CD4-positive, alpha-beta T cell treated with Interferon alpha-2 for 1 hour (primary cell): ENCODE measurements around the gene KDR.

Source experiments
- DNase-seq, 2 donors: peaks; one replicate each; pipeline ENCODE4 v3.0.0-alpha.2; 2020 to 2022

KDR gene

DNA sequence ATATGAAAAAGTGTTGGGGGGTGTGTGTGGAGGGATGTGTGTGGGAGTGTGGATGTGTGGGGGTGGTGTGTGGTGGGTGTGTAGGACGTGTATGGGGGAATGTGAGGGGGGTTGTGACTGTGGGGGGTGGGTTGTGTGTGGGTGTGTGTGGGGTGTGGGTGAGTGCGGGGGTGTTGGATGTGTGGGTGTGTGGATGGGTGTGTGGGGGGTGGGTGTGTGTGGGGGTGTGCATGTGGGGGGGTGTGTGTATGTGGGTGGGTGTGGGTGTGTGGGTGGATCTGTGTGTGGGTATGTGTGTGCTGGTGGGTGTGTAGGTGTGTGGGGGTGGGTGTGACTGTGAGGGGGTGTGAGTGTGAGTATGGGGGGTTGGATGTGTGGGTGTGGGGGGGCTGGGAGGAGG lies 47.8 kb downstream of the KDR start:
- DNase-seq = no peak

DNA sequence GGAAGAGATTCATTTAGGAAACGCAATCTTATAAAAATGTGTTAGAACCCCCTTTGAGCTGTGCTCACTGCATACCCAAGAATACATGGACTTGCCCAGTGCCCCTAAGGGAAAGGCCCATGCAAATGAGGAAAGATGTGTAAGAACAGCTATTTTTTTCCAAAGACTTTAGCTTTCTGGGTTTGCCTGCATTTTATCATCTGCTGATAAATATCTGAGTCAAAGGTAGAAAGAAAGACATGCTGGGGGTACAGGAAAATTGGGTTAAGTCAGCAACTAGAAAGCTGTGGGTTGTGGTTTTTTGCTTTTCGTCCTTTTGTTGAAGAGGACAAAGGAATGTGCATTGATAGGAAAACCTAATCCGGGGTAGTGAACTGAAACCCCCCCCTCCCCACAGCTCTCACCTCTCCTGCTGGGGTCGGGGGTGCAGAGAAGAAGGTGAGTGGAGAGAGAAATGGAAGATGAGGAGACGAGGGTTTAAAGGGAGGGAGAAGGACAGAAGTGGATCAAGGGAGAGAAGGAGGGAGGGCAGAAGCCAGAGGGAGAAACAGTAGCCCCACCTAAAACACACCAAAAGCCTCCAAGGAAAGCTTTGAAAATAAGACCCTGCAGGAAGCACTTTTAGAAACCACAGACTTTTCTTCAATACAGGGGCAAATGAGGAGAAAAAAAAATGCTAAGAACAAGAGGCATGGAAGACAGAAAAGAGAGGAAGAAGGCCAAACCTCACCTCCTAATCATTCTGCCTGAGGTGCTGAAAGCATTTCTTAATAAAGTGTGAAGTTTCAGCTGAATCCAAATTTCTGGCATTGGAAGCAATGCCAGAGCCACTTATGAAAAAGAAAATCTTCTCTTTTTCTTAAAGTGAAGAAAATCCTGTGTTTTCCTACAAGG lies 49.3 kb downstream of the KDR start:
- DNase-seq = no peak

DNA sequence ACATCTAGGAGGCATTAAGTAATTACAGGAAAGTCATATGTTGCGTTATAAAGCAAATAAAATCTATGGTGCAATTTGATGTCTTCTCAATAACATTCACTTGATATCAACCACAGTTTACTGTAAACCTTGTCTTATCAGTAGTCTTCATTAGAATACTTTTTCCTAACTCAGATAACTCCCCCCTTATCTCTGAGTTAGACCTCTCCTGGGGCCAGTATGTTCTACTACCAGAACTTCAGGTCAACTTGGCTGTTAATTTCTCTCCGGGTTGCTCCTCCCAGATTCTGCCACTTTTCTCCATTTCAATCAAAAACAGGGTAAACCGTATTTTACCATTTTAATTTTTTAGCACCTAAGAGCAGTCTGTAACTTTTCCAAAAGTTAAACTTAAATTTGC lies 50.0 kb downstream of the KDR start:
- no peak for DNase-seq

DNA sequence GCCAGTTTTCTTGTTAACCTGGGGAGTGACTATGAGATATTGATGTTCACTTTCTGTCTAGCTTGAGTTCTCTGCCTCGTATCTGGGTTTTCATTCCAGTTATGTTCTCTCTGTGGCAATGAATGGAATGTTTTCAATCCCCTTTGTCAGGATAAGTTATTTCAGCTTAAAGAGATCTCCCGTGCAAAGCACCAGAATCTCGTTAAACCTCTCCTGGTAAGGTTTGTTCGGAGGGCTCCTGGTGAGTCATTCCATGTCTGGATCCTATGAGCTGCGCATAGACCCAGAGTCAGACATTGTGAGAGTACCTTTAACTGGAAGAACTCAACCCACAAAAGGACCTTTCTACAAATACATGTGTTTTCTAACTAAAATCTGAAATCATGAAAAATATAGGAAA lies 51.0 kb downstream of the KDR start:
- DNase-seq = no peak

DNA sequence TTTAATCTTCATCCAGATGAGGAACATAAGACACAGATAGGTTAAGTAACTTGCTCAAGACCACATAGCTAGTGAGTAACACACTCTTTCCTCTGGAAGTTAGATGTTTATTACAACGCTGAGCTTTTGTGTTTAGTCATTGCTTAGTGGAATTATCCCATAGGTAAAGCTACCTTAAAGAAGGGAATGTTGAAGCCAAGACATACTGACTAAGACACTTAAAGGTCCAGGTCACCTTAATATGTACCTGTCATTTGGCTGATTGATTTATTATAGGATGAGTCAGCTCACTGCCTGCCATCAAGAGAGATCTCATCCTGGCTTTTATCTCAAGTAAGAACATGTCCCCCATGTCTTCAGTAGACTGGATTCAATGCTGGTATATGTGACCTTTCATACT lies 53.4 kb downstream of the KDR start:
- no peak for DNase-seq

DNA sequence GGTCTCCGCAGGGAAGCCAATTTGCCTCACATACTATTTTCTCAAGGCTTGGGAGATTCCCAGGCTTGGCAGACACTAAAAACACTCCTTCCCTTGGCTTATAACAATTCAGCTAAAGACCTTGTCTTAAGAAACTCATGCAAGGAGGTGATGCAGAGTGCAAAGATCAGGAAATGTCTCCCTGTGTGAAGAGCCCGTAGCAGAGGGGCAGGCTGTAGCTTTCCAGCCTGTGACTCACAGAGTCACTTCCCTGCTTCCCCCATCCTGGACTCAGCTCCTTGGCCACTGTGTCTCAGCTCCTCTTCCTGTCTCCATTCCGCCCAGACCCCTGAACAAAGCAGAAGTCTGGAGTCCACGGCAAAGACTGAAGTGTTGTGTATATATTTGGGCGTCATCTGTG lies 56.1 kb downstream of the KDR start:
- DNase-seq = no peak

DNA sequence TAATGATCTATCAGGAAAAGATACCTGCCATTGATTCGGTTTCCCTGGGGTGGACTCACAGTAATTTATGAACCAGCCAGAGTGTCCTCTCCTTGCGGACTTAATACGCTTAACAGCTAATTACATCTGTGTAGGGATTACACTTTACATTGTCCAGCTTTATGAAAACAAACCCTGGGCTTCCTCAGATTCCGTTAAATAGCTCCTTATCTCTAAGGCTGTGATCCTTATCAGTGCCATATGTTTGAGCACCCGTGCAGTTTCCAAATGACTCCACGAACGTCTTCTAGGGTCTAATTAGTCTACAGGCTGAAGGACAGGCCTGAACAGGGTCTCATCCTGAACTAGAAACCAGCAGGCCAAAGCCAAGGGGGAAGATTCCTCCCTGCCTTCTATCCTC lies 56.9 kb downstream of the KDR start:
- no peak for DNase-seq

DNA sequence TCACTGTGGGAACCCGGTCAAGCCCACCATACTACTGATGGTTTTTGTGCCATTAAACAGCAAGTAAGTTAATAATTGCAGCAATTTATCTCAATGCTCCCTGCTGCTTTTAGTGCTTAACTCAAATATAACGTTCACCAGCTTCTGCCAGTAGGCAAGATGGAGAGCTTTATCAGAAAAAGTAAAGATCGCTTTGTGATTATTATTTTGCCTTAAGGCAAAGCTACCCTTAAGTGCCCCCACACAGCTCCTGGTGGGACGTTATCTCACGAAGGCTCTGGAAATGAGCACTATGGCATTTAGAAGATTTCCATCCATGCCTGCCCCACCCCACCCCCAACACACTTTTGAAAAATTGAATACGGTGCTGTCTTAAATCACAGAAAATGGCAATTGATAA lies 59.4 kb downstream of the KDR start:
- no peak for DNase-seq

DNA sequence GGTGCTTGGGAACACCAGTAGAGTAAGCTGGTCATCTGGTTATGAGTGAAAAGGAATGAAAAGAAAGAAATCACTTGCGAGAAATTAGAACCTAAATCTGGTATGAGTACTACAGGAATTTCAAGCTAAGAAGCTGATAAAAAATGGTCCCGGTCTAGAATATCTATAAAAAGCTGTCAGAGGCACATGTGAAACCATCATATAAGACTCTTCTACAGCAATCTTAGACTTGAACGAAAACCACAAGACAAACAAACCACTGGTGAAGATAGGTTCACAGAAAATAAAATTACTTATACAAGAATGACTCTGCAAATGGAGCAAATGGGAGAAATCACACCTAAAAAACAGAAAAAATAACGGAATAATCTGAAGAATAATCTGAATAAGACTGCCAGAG lies 69.9 kb downstream of the KDR start:
- DNase-seq = no peak

DNA sequence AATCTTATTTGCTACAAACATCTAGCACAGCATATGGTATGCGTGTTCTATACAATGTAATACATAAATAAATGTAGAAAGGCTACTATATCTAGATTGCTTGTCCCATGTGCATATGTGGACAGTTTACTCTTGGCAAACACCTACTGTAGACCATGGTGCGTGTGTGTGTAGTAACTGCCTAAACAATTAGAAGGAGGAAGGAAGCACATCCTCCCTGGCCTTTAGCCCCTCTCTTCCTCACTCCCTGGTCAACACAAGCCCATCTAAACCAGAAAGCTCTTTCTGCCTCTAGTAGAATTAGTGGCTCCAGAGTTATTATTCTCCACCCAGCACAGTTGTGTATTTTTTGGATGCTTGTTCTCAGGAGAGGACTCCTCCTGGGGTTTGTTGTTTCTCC lies 73.9 kb downstream of the KDR start:
- no peak for DNase-seq

DNA sequence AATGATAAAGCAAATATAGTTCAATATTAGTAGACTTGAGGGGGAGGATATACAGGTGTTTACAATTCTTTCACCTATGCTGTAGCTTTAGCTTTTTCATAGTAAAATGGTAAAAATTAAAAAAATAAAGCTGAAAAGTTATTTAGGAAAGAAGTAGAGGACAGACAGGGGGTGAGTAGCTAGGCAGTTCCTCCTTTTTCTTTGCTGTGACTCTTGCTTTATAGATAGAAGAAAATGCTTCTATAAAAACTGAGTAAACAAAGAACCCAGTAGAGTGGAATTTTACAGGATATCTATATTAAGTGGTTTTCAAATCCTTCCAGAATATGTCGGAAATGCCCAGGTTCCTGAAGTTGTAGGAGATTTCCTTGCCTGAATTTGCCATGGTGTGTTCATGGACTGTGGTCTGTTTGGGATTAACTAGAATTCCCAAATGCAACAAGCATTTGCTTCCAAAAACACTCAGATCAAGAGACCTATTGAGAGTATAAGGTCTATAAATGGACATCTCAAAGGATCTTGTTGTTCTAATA lies 74.9 kb downstream of the KDR start:
- DNase-seq = no peak

DNA sequence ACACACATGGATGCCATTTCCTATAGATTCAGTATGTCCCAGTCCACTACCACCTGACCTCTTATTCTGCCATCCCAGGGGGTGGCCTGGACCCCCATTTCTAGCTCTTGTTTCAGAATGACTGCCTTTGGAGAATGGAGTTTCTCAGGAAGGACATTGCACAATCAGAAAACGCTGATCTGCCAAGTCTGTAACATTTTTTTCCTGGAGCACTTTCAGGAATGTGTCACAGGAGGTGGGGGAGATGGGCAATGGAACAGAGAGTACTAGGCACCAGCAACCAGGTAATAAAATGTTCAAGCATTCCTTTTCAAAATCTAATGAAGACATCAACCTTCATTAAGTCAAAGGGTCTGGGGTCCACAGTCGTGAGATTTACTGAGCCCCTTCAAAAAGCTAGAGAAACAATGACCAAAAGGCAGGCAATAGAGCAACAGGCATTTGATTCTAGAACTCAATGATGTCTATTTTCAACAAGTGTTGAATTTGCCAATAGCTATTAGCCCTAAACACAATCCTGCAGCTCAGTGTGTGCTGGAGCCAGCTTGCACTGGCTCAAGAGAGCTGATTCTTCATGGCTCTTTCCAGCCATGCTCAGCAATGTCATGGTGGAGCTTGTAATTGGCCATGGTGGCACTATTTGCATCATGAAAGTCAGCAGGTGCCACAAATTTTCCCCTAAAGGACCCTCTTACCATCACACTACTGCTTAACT lies 87.1 kb downstream of the KDR start:
- no peak for DNase-seq

DNA sequence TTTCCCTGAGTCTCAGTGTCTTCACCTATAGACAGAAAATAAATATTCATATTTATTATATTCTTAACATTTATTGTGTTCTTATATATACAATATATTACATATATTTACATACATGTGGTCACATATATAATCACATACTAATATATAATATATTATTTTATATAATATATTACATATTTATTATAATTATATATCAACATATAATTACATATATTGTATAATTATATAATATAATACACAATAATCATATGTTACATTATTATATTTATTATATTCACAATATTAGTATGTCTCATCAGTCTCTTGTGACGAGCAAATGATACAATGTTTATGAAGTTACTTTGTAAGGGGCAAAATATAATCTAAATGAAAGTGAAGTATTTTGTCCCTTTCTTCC lies 87.7 kb downstream of the KDR start:
- DNase-seq = no peak

DNA sequence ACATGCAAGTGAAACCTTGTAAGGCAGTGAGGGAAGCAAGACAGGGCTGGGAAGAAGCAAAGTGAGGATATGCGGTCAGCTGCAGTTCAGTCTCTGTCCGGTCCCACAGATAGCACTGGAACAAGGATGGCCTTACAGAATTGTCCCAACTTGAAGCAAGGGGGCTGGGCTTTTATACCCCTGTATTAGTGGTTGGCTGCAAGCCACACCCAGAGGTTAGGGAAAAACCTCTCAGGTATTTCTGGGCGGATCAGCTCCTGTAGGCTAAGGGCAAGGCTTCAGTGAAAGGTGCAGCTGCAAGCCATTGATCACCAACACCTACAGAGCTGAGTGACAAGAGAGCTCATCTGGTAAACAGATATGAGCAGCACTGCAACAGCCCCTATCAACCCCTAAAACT lies 89.0 kb downstream of the KDR start:
- no peak for DNase-seq

DNA sequence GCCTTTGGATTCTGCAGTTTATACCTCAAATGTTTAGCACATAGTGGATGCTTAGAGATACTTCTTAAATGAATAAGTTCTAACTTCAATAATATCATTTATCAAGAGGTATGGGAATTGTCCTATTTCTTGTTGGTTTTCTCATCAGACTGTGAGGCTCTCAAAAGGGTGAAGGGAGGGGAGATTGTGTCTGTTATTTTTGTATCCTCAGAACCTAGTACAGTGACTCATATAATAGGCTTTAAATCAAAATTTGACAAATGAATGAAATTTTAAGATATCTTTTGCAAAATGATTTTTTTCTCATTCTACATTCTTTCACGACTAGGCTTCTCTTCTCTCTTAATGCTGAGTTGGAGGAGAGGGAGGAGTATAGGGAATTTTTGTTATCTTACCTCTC lies 89.5 kb downstream of the KDR start:
- DNase-seq = no peak

DNA sequence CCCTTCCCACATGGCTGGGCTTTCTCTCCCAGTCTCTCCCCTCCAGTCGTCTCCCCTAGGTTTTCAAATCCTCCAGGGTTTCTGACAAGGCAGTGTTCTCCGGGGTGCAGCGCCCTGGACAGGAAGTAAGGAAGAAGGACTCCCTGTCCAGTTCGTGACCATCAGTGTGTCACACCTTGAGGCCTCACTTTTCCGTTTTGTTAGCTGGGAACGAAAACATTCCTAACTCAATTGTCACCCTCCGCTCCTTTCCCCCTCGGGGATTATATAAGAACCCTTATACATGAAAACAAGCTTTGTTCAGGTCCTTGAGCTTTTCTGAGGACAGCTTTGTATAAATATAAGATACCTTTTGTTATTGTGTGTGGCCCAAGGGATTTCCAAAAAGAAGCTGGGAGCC lies 92.1 kb downstream of the KDR start:
- DNase-seq = no peak

DNA sequence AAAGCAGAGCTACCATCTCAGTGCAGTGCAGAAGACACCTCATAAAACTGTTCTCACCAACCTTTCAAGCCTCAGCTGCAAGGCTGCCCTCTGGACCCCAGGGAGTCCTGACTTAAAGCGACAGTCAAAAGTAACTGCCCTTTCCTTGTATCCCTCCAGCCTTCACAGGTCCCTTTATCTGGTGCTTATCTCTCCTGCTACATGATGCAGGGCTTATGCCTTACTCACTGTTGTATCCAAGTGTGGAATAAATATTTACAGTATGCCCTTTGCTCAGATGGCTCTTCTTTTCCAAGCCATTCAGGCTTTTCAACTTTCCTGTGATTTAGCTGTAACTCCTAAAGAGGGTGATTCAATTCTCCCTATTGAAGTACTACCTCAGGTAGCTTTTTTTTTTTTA lies 92.6 kb downstream of the KDR start:
- no peak for DNase-seq

DNA sequence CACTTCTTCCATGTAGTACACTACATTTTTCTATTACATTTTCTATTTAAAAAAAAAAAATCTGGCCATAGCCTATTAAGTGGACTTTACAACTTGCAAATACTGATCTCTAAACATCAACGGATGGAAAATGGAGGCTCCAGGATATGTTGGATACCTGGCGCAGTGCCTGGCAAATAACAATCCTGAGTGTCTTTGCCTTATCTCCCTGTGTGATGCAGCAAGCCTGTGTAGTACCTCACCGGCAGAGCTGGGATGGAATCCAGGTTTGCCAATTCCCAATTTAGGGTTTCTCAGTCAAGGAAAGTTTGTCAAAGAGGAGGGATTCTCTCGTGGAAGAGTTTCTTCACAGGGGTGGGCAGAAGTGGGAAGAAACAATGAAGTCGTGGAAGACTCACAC lies 93.2 kb downstream of the KDR start:
- no peak for DNase-seq

DNA sequence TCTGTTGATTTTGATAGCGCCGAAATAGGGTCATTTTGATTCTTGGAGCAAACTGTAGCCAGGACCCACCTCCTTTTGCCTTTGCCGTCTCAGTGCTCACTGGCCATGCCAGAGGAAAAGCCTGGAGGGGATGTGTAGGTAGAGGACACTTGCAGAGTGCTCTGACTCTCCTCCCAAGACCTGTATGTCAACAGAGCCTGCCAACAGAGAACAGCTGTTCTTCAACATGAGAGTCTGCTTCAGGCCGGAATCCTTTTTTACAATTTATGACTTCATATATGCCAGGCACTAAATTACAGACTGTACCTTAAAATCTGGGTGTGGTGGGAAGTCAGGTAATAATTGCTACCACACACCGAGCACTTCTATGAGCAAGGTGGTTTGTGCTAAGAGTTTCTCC lies 94.2 kb downstream of the KDR start:
- no peak for DNase-seq

DNA sequence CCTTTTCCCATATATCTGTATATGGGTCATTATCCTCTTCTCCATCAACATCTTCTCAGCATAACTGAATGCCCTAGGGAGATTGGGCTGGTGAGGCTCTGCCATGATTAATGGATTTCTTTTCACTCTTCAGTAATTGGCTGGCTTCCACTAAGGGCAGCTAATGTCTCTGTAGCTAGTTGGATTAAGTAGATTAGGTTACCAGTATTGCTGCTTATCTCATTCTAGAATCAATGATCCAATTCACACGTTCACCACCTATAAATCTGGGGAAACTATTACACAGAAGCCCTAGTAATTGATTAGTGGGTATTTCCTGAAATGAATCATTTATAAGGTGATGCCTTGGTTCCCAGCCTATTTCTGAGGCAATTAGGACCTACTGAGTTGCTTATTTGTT lies 94.8 kb downstream of the KDR start:
- DNase-seq = no peak

DNA sequence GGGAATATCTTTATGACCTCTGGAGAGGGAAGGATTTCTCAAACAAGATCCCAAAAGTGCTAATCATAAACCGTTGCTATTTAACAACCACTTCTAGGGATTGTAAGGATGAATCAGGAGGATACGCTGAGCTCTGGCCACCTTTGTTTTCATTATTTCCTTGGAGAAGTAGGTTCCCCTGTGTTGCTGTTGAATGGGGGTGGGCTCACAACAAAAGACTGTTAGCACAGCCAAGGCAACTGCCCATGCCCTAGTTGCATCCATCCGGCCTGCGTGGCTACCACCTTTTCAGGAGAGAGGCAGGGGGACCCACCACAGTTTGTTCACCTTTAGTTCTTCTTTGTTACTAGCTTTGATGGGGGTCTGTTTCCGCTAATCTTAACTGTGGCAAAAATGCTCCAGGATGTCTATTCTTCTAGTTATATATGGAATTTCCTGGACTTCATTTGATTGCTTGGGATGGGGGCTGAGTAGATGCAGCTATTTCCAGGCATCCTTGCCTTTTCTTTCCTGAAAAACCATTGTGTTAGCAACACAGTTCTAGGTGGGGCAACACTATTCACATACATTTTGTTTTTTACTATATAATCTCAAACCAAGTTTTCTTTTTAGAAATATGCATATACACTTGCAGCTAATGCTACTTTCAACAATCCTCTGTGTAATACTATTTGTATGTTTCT lies 95.4 kb downstream of the KDR start:
- DNase-seq = no peak

DNA sequence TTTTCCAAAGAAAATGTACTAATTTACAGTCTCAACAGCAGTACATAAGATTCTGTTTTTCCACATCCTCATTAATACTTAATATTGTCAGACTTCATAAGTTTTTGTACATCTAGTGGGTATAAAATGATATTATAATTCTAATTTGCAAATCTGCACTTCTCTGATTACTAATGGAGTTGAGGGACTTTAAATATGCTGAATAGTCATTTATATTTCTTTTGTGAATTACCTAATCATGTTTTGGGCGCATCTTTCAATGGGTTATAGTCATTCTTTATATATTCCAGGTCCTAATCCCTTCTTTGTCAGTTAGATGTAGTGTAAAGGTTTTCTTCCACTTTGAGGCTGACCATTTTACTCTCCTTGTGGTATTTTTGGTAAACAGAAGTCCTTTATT lies 96.1 kb downstream of the KDR start:
- DNase-seq = no peak
